Left kidney (tissue), 2 donors: ENCODE data around the gene USP2. TPM values are rescaled to one million over a fixed set of nuclear protein-coding genes. Genes with fewer than 3 reads are reported as not detected.

Experiments used
- DNase-seq: peaks from one replicate; pipeline ENCODE4 v3.0.0-alpha.2; 2013
- polyA plus RNA-seq: library from polyadenylated mRNA; unstranded; fragments of 120-200 nt; gene quantifications from one replicate; pipeline ENCODE4 v1.2.1, GENCODE V29; 2013; ENCODE audit not compliant: insufficient read length

Gene USP2
- polyA plus RNA-seq, 1 donor, result 10.4 TPM

GRCh38 chr11:119323532-119324033 lies 57.9 kb downstream of the USP2 start:
- peak; percentile 86 for DNase-seq

- no peak for DNase-seq
Measured at GRCh38 chr11:119322921-119323531, 58.5 kb downstream of the USP2 start.

GRCh38 chr11:119322360-119322739 lies 59.1 kb downstream of the USP2 start:
- no peak for DNase-seq

- DNase-seq, result peak; percentile 67
Measured at GRCh38 chr11:119320776-119321524, 60.5 kb downstream of the USP2 start.

- no peak for DNase-seq
Measured at GRCh38 chr11:119320240-119320775, 61.2 kb downstream of the USP2 start.

- DNase-seq, result no peak
Measured at GRCh38 chr11:119319700-119320239, 61.7 kb downstream of the USP2 start.

GRCh38 chr11:119319136-119319699 lies 62.3 kb downstream of the USP2 start:
- DNase-seq, result no peak

- no peak for DNase-seq
Measured at GRCh38 chr11:119318240-119319135, 63.0 kb downstream of the USP2 start.

GRCh38 chr11:119317592-119318239 lies 63.8 kb downstream of the USP2 start:
- no peak for DNase-seq

- DNase-seq, result peak; percentile 50
Measured at GRCh38 chr11:119316729-119317591, 64.5 kb downstream of the USP2 start, which contains the start of gene MCAM. MCAM (minus strand) TSS chr11:119317130; CDS start chr11:119317101, 29 bp downstream.

GRCh38 chr11:119316016-119316728 lies 65.3 kb downstream of the USP2 start:
- DNase-seq, result no peak

GRCh38 chr11:119315131-119316015 lies 66.1 kb downstream of the USP2 start:
- DNase-seq, result no peak

GRCh38 chr11:119314726-119315125 lies 66.8 kb downstream of the USP2 start:
- no peak for DNase-seq

GRCh38 chr11:119310682-119311052 lies 70.8 kb downstream of the USP2 start:
- DNase-seq, result no peak

- DNase-seq, result no peak
Measured at GRCh38 chr11:119309953-119310681, 71.4 kb downstream of the USP2 start.

GRCh38 chr11:119309411-119309810 lies 72.1 kb downstream of the USP2 start:
- no peak for DNase-seq

- DNase-seq, result no peak
Measured at GRCh38 chr11:119307974-119308373, 73.5 kb downstream of the USP2 start.

- DNase-seq, result no peak
Measured at GRCh38 chr11:119307219-119307618, 74.3 kb downstream of the USP2 start.
